ENCODE data around the gene SMCO1. TPM values are rescaled to one million over a fixed set of nuclear protein-coding genes. Genes with fewer than 3 reads are reported as not detected.

Gene SMCO1
- total RNA-seq, 2 donors from 2014 or later: not detected

- H3K4me3 ChIP-seq: no peak overlapping the region
- no peak for DNase-seq
- H3K9me3 ChIP-seq: no peaks in the 10 kb centered on the region
- no peak for ATAC-seq
- peaks cover 17% of the 10 kb centered on the region for H3K4me1 ChIP-seq
- 89 to 90% methylated on average over 5 of the region's 5 CpGs for WGBS, 2 donors
- no peaks in the 10 kb centered on the region for H3K27me3 ChIP-seq
- intact Hi-C loops (cut with DNase I): no loop called here
- TF ChIP-seq, protein P1, sequence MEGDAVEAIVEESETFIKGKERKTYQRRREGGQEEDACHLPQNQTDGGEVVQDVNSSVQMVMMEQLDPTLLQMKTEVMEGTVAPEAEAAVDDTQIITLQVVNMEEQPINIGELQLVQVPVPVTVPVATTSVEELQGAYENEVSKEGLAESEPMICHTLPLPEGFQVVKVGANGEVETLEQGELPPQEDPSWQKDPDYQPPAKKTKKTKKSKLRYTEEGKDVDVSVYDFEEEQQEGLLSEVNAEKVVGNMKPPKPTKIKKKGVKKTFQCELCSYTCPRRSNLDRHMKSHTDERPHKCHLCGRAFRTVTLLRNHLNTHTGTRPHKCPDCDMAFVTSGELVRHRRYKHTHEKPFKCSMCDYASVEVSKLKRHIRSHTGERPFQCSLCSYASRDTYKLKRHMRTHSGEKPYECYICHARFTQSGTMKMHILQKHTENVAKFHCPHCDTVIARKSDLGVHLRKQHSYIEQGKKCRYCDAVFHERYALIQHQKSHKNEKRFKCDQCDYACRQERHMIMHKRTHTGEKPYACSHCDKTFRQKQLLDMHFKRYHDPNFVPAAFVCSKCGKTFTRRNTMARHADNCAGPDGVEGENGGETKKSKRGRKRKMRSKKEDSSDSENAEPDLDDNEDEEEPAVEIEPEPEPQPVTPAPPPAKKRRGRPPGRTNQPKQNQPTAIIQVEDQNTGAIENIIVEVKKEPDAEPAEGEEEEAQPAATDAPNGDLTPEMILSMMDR (IDR thresholded peaks at IDR 0.05): no peak
- no peak for TF ChIP-seq POLR2A (IDR thresholded peaks at IDR 0.05)
- no peaks in the 10 kb centered on the region for H3K36me3 ChIP-seq (replicated peaks in 1 of 2; ENCODE audit: insufficient read depth in 1 of 2, low read depth in 2 of 2)
- H3K27ac ChIP-seq: no peak overlapping the region
Measured at GRCh38 chr3:196499061-196499460, 16.1 kb downstream of the SMCO1 start.

GRCh38 chr3:196498297-196498696 lies 16.8 kb downstream of the SMCO1 start:
- DNase-seq (no peak), ATAC-seq (no peak)
- Histone ChIP-seq H3K9me3 (no peaks in the 10 kb centered on the region), H3K27ac (no peak overlapping the region), H3K4me1 (peaks cover 17% of the 10 kb centered on the region), H3K36me3 (replicated peaks in 1 of 2; ENCODE audit: insufficient read depth in 1 of 2, low read depth in 2 of 2) (no peaks in the 10 kb centered on the region), H3K4me3 (no peak overlapping the region), H3K27me3 (no peaks in the 10 kb centered on the region)
- TF ChIP-seq POLR2A (IDR thresholded peaks at IDR 0.05): no peak
- TF ChIP-seq, protein P1 (IDR thresholded peaks at IDR 0.05): no peak
- WGBS, 2 donors: 89 to 92% methylated on average over 8 of the region's 8 CpGs
- intact Hi-C loops (cut with DNase I): no loop called here

DNA sequence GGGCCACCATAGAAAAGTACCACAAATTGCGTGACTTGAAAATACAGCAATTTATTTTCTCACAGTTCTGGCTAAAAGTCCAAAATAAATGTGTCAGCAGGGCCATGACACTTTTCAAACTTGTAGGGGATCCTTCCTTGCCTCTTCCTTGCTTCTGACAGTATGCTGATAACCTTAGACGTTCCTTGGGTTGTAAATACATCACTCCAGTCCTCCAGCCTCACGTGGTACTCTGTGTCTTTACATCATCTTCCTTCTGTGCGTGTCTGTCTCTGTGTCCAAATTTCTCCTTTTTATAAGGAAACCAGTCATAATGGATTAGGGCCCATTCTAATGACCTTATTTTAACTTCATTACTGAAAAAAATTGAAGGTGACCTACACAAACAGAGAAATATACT lies 19.0 kb downstream of the SMCO1 start:
- 87 to 89% methylated on average over 4 of the region's 4 CpGs for WGBS, 2 donors
- intact Hi-C loops (cut with DNase I): no loop called here
- ATAC-seq: no peak

DNA sequence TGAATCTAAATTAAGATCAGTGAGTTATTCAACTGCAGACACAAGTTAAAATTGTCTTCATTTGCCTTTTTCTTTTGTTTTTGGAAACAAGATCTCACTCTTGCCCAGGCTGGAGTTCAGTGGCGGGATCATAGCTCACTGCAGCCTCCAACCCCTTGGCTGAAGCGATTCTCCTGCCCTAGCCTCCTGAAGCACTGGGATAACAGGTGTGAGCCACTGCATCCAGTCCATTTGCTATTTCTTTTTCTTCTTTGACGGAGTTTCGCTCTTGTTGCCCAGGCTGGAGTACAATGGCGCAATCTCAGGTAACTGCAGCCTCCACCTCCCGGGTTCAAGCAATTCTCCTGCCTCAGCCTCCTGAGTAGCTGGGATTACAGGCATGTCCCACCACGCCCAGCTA lies 21.9 kb downstream of the SMCO1 start:
- ATAC-seq (no peak), DNase-seq (no peak)
- Histone ChIP-seq H3K27me3 (no peaks in the 10 kb centered on the region), H3K4me1 (no peaks in the 10 kb centered on the region), H3K9me3 (no peaks in the 10 kb centered on the region), H3K36me3 (replicated peaks in 1 of 2; ENCODE audit: insufficient read depth in 1 of 2, low read depth in 2 of 2) (no peaks in the 10 kb centered on the region), H3K4me3 (no peak overlapping the region), H3K27ac (no peak overlapping the region)
- 93 to 97% methylated on average over 7 of the region's 7 CpGs for WGBS, 2 donors
- TF ChIP-seq POLR2A (IDR thresholded peaks at IDR 0.05): no peak
- TF ChIP-seq, protein P1 (IDR thresholded peaks at IDR 0.05): no peak
- intact Hi-C loops (cut with DNase I): no loop called here

More for the DNA sequence above, 19.0 kb downstream of the SMCO1 start:
- Histone ChIP-seq H3K36me3 (replicated peaks in 1 of 2; ENCODE audit: insufficient read depth in 1 of 2, low read depth in 2 of 2) (no peaks in the 10 kb centered on the region), H3K27ac (no peak overlapping the region), H3K9me3 (no peaks in the 10 kb centered on the region), H3K4me1 (peaks cover 15% of the 10 kb centered on the region), H3K4me3 (no peak overlapping the region), H3K27me3 (no peaks in the 10 kb centered on the region)
- TF ChIP-seq POLR2A (IDR thresholded peaks at IDR 0.05): no peak
- TF ChIP-seq, protein P1 (IDR thresholded peaks at IDR 0.05): no peak
- DNase-seq: no peak

- 95 to 100% methylated on average over 2 of the region's 2 CpGs for WGBS, 2 donors
Measured at GRCh38 chr3:196492080-196492479, 23.1 kb downstream of the SMCO1 start.

More at GRCh38 chr3:196492080-196492479, 23.1 kb downstream of the SMCO1 start:
- Histone ChIP-seq H3K4me3 (no peak overlapping the region), H3K9me3 (no peaks in the 10 kb centered on the region), H3K4me1 (no peaks in the 10 kb centered on the region), H3K36me3 (replicated peaks in 1 of 2; ENCODE audit: insufficient read depth in 1 of 2, low read depth in 2 of 2) (no peaks in the 10 kb centered on the region), H3K27ac (no peak overlapping the region), H3K27me3 (no peaks in the 10 kb centered on the region)
- DNase-seq: no peak
- intact Hi-C loops (cut with DNase I): no loop called here
- TF ChIP-seq POLR2A (IDR thresholded peaks at IDR 0.05): no peak
- TF ChIP-seq, protein P1 (IDR thresholded peaks at IDR 0.05): no peak
- no peak for ATAC-seq
